HL-60 (cell line): ENCODE measurements around the gene ZNF764.
A peak's percentile ranks its signal among the peaks of the same experiment; 100 is the strongest.

Source experiments
- DNase-seq, 2 experiments: peaks; one replicate each; pipeline ENCODE4 v3.0.0-alpha.2; 2010 to 2020; ENCODE audit warnings: low read depth in 1 of 2, low spot score in 1 of 2
- H3K27ac ChIP-seq: fragments of 250-450 bp; sonication (Bioruptor Pico); replicated peaks from 2 replicates; pipeline ENCODE4 v1.5.1; 2020; ENCODE audit warnings: mild to moderate bottlenecking, moderate library complexity
- H3K27me3 ChIP-seq: fragments of 250-450 bp; sonication (Bioruptor Pico); 2 replicates; pipeline ENCODE4 v1.5.1; 2021; ENCODE audit warnings: mild to moderate bottlenecking, moderate library complexity; ENCODE audit not compliant: insufficient read depth, poor library complexity, severe bottlenecking
- H3K4me3 ChIP-seq: replicated peaks from 2 replicates; pipeline ENCODE4 v1.5.1; 2011; ENCODE audit warnings: mild to moderate bottlenecking, control low read depth, low read length; ENCODE audit not compliant: insufficient read depth
- CTCF ChIP-seq: IDR thresholded peaks from one replicate; pipeline ENCODE4 v1.5.1; 2011; ENCODE audit warnings: low read length, control low read depth, inconsistent platforms; ENCODE audit not compliant: insufficient read depth
- GABPA ChIP-seq: IDR thresholded peaks from 2 replicates; pipeline ENCODE4 v1.6.1; 2012; ENCODE audit warnings: low read depth
- POLR2AphosphoS5 ChIP-seq: IDR thresholded peaks from 2 replicates; pipeline ENCODE4 v1.6.1; 2012; ENCODE audit warnings: low read depth
- REST ChIP-seq: IDR thresholded peaks from 2 replicates; pipeline ENCODE4 v1.6.1; 2012; ENCODE audit warnings: low read depth; ENCODE audit not compliant: insufficient replicate concordance
- SPI1 ChIP-seq: IDR thresholded peaks from 2 replicates; pipeline ENCODE4 v1.6.1; 2012; ENCODE audit warnings: low read depth, mild to moderate bottlenecking, borderline replicate concordance

The ZNF764 gene

GRCh38 chr16:30571445-30572322, 13.5 kb upstream of the ZNF764 start, which contains the start of gene ZNF688:
ZNF688 (minus strand) TSS chr16:30571714; CDS start chr16:30571629, 85 bp downstream.
- DNase-seq, result peak; percentile 93 to 99
- Histone ChIP-seq H3K4me3 (peak within 1 kb of the TSS; percentile 92), H3K27ac (peak within 1 kb of the TSS; percentile 88), H3K27me3 (no peaks in the 10 kb centered on the region)
- TF ChIP-seq CTCF (no peak), GABPA (no peak), REST (peak; percentile 8), POLR2AphosphoS5 (peak; percentile 49; the same call in 1 of the 2 replicates), SPI1 (no peak)

GRCh38 chr16:30570636-30571444, 12.7 kb upstream of the ZNF764 start:
- Histone ChIP-seq H3K27me3 (no peaks in the 10 kb centered on the region), H3K27ac (peak overlapping the region; percentile 88), H3K4me3 (peak overlapping the region; percentile 92)
- TF ChIP-seq CTCF (no peak), GABPA (no peak), POLR2AphosphoS5 (no peak), REST (peak; percentile 80), SPI1 (no peak)
- no peak for DNase-seq

- no peaks in the 10 kb centered on the region for H3K27me3 ChIP-seq
- no peak for DNase-seq
- H3K4me3 ChIP-seq, result no peak overlapping the region
- H3K27ac ChIP-seq, result no peak overlapping the region
- TF ChIP-seq GABPA, result no peak
- TF ChIP-seq SPI1, result no peak
- no peak for TF ChIP-seq CTCF
- no peak for TF ChIP-seq REST
- no peak for TF ChIP-seq POLR2AphosphoS5
These were observed 11.8 kb upstream of the ZNF764 start for GRCh38 chr16:30569746-30570635.
